ENCODE data around the gene ACBD3.

Gene ACBD3

GRCh38 chr1:226134170-226135058, 52.1 kb downstream of the ACBD3 start:
- DNase-seq (ENCODE audit: low read depth in 2 of 2) = no peak

- DNase-seq (ENCODE audit: low read depth in 2 of 2) = no peak
Measured at GRCh38 chr1:226133504-226134123, 52.9 kb downstream of the ACBD3 start.

GRCh38 chr1:226132728-226133503, 53.6 kb downstream of the ACBD3 start:
- DNase-seq (ENCODE audit: low read depth in 2 of 2) = no peak

- DNase-seq (ENCODE audit: low read depth in 2 of 2) = no peak
Measured at GRCh38 chr1:226131639-226132038, 54.9 kb downstream of the ACBD3 start.

- no peak for DNase-seq (ENCODE audit: low read depth in 2 of 2)
Measured at GRCh38 chr1:226129230-226129629, 57.3 kb downstream of the ACBD3 start.

GRCh38 chr1:226128487-226129075, 58.0 kb downstream of the ACBD3 start:
- peak; percentile 20 to 22 for DNase-seq (ENCODE audit: low read depth in 2 of 2)

GRCh38 chr1:226126824-226127569, 59.5 kb downstream of the ACBD3 start:
- DNase-seq (ENCODE audit: low read depth in 2 of 2) = no peak

- no peak for DNase-seq (ENCODE audit: low read depth in 2 of 2)
Measured at GRCh38 chr1:226125831-226126230, 60.7 kb downstream of the ACBD3 start.

- DNase-seq (ENCODE audit: low read depth in 2 of 2) = peak; percentile 45 to 48
Measured at GRCh38 chr1:226125097-226125630, 61.4 kb downstream of the ACBD3 start.

- no peak for DNase-seq (ENCODE audit: low read depth in 2 of 2)
Measured at GRCh38 chr1:226123591-226124471, 62.7 kb downstream of the ACBD3 start.

- DNase-seq (ENCODE audit: low read depth in 2 of 2) = no peak
Measured at GRCh38 chr1:226123212-226123560, 63.4 kb downstream of the ACBD3 start.

- no peak for DNase-seq (ENCODE audit: low read depth in 2 of 2)
Measured at GRCh38 chr1:226121587-226122400, 64.7 kb downstream of the ACBD3 start.

- no peak for DNase-seq (ENCODE audit: low read depth in 2 of 2)
Measured at GRCh38 chr1:226121049-226121586, 65.4 kb downstream of the ACBD3 start.

- no peak for DNase-seq (ENCODE audit: low read depth in 2 of 2)
Measured at GRCh38 chr1:226120398-226120797, 66.1 kb downstream of the ACBD3 start.

GRCh38 chr1:226119169-226119568, 67.4 kb downstream of the ACBD3 start:
- DNase-seq (ENCODE audit: low read depth in 2 of 2) = no peak

- no peak for DNase-seq (ENCODE audit: low read depth in 2 of 2)
Measured at GRCh38 chr1:226118357-226118756, 68.2 kb downstream of the ACBD3 start.

- no peak for DNase-seq (ENCODE audit: low read depth in 2 of 2)
Measured at GRCh38 chr1:226117330-226117729, 69.2 kb downstream of the ACBD3 start.

GRCh38 chr1:226116673-226117072, 69.9 kb downstream of the ACBD3 start:
- no peak for DNase-seq (ENCODE audit: low read depth in 2 of 2)

- no peak for DNase-seq (ENCODE audit: low read depth in 2 of 2)
Measured at GRCh38 chr1:226112626-226113025, 73.9 kb downstream of the ACBD3 start.

Measured in fibroblast of skin of left quadriceps (primary cell).